K562 (cell line): ENCODE results near the gene RYR1.

ENCODE experiments used
- EZH2 ChIP-seq: IDR thresholded peaks from 2 replicates; pipeline ENCODE4 v1.6.1; 2012; ENCODE audit warnings: low read depth, mild to moderate bottlenecking, inconsistent platforms, low read length, borderline replicate concordance
- ZBTB33 ChIP-seq: sonication (generic); formaldehyde crosslinking; IDR thresholded peaks from 2 replicates; pipeline ENCODE4 v1.8.1; 2023; ENCODE audit warnings: mild to moderate bottlenecking, missing genetic modification reagents

GRCh38 chr19:38588041-38588440, 154.6 kb downstream of the RYR1 start:
- TF ChIP-seq EZH2 (no peak), ZBTB33 (CRISPR knock-in tag) (no peak)
